HFF-Myc (cell line): ENCODE data around the gene SH3GL3.

Experiments used
- DNase-seq: peaks from one replicate; pipeline ENCODE4 v3.0.0-alpha.2; 2011; ENCODE audit warnings: low read depth; ENCODE audit errors: extremely low read depth
- H3K4me3 ChIP-seq: replicated peaks from 2 replicates; pipeline ENCODE4 v1.5.1; 2011; ENCODE audit warnings: low read depth, mild to moderate bottlenecking, control low read depth, low read length
- CTCF ChIP-seq: IDR thresholded peaks from 2 replicates; pipeline ENCODE4 v1.5.1; 2012; ENCODE audit warnings: mild to moderate bottlenecking, low read depth, low read length, control low read depth; ENCODE audit errors: missing control alignments

The SH3GL3 gene

GRCh38 chr15:83595191-83595590 lies 148.1 kb downstream of the SH3GL3 start:
- TF ChIP-seq CTCF: no peak
- H3K4me3 ChIP-seq: no peak overlapping the region
- DNase-seq: no peak

- H3K4me3 ChIP-seq: no peak overlapping the region
- no peak for DNase-seq
- no peak for TF ChIP-seq CTCF
Observed at GRCh38 chr15:83598031-83598430, 150.9 kb downstream of the SH3GL3 start.

- TF ChIP-seq CTCF: no peak
- no peak for DNase-seq
- no peak overlapping the region for H3K4me3 ChIP-seq
Observed at GRCh38 chr15:83602021-83602420, 154.9 kb downstream of the SH3GL3 start.

- DNase-seq: no peak
- H3K4me3 ChIP-seq: no peak overlapping the region
- no peak for TF ChIP-seq CTCF
Observed at GRCh38 chr15:83604549-83604948, 157.4 kb downstream of the SH3GL3 start.

GRCh38 chr15:83605111-83605945 lies 158.2 kb downstream of the SH3GL3 start:
- DNase-seq: no peak
- no peak for TF ChIP-seq CTCF
- no peak overlapping the region for H3K4me3 ChIP-seq

- no peak for TF ChIP-seq CTCF
Observed at GRCh38 chr15:83610132-83610531, 163.0 kb downstream of the SH3GL3 start.

More at GRCh38 chr15:83610132-83610531, 163.0 kb downstream of the SH3GL3 start:
- no peak overlapping the region for H3K4me3 ChIP-seq
- DNase-seq: no peak
